IPS-20b (cell line): ENCODE measurements around the gene AFAP1.

ENCODE experiments used
- H3K27ac ChIP-seq: one replicate; pipeline ENCODE4 v1.5.1; 2013; ENCODE audit warnings: low read length
- H3K27me3 ChIP-seq: 2 replicates; pipeline ENCODE4 v1.6.1; 2013; ENCODE audit warnings: mild to moderate bottlenecking, low read length, inconsistent platforms; ENCODE audit not compliant: insufficient read depth
- H3K36me3 ChIP-seq: 2 replicates; pipeline ENCODE4 v1.6.1; 2013; ENCODE audit warnings: low read depth, mild to moderate bottlenecking, inconsistent platforms, low read length, moderate library complexity; ENCODE audit not compliant: insufficient read depth
- H3K4me1 ChIP-seq: 2 replicates; pipeline ENCODE4 v1.6.1; 2013; ENCODE audit warnings: mild to moderate bottlenecking, control low read depth, inconsistent platforms, low read length, moderate library complexity; ENCODE audit not compliant: insufficient read depth
- H3K4me3 ChIP-seq: 2 replicates; pipeline ENCODE4 v1.5.1; 2013; ENCODE audit warnings: mild to moderate bottlenecking, low read length, inconsistent platforms
- H3K9ac ChIP-seq: 2 replicates; pipeline ENCODE4 v1.6.1; 2013; ENCODE audit warnings: low read depth, mild to moderate bottlenecking, inconsistent platforms, low read length, moderate library complexity
- H3K9me3 ChIP-seq: 2 replicates; pipeline ENCODE4 v1.6.1; 2013; ENCODE audit warnings: mild to moderate bottlenecking, low read depth, low read length, inconsistent platforms; ENCODE audit not compliant: insufficient read depth

The AFAP1 gene

GRCh38 chr4:7864685-7865084, 75.0 kb downstream of the AFAP1 start:
- Histone ChIP-seq H3K27me3 (no peaks in the 10 kb centered on the region), H3K9me3 (peaks cover 2% of the 10 kb centered on the region; the same call in 1 of the 2 replicates), H3K27ac (no peak overlapping the region), H3K36me3 (peaks cover 12% of the 10 kb centered on the region), H3K4me3 (no peak overlapping the region), H3K4me1 (peaks cover 24% of the 10 kb centered on the region), H3K9ac (no peak overlapping the region)

DNA sequence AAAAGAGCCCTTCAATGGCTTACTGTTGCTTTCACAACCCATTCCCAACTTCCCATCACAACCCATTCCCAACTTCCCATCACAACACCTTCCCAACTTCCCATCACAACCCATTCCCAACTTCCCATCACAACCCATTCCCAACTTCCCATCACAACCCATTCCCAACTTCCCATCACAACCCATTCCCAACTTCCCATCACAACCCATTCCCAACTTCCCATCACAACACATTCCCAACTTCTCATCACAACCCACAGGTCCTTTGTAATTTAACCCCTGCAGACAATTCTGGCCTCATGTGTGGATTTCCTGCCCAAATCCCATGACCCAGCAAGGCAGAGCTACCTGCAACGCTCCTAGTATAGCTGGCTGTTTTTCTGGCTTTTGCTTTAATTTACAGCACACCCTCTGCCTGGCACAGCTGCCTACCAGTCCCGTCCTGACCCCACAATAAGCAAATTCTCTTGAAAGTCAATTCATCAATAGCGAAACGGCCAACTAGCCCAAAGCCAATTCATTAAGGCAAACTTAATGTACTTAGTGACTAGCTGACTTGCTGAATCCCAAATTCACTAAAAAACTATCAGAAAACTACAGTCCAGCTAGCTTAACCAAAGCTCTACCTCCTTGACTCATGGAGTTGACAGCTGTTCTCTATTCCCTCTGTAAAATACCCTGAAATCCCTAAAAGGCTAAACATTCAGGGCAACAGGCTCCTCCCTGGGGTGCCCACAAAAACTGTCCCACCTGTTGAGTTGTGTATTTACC, 75.6 kb downstream of the AFAP1 start:
- no peak overlapping the region for H3K27ac ChIP-seq

GRCh38 chr4:7862561-7863192, 77.0 kb downstream of the AFAP1 start:
- peaks cover 6% of the 10 kb centered on the region; the same call in 1 of the 2 replicates for H3K36me3 ChIP-seq
- H3K9ac ChIP-seq = no peak overlapping the region
- peak overlapping the region; percentile 2 for H3K27ac ChIP-seq
- H3K27me3 ChIP-seq = no peaks in the 10 kb centered on the region
- H3K9me3 ChIP-seq = peaks cover 2% of the 10 kb centered on the region; the same call in 1 of the 2 replicates
- peaks cover 22% of the 10 kb centered on the region for H3K4me1 ChIP-seq
- no peak overlapping the region for H3K4me3 ChIP-seq

More for the DNA sequence above, 75.6 kb downstream of the AFAP1 start:
- Histone ChIP-seq H3K36me3 (peaks cover 12% of the 10 kb centered on the region), H3K27me3 (no peaks in the 10 kb centered on the region), H3K9ac (no peak overlapping the region), H3K9me3 (peaks cover 2% of the 10 kb centered on the region; the same call in 1 of the 2 replicates), H3K4me3 (no peak overlapping the region), H3K4me1 (peaks cover 24% of the 10 kb centered on the region)

DNA sequence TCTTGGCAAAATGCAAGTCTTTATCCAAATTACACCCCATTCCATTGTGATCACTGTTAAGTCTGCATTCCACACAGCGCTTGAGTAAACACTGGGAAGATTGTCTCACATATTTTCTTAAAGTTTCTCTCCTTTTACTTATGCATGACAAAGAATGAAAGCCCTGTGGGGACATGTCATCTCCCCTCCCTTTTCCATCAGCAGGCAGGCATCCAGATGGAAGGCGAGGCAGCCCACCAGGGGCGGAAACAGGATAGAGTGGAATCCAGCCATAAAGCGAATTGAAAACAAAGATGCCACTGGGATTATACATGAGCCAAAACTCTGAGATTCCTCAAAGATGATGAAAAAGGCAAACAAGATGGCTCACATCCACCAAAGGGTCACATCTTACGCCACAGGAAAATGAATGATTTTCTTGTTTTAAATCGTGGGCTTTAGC, 78.2 kb downstream of the AFAP1 start:
- peaks cover 22% of the 10 kb centered on the region for H3K4me1 ChIP-seq
- H3K9ac ChIP-seq = peak overlapping the region; percentile 9; the same call in 1 of the 2 replicates
- H3K36me3 ChIP-seq = no peaks in the 10 kb centered on the region
- no peaks in the 10 kb centered on the region for H3K27me3 ChIP-seq
- peak overlapping the region; percentile 37; the same call in 1 of the 2 replicates for H3K4me3 ChIP-seq
- H3K9me3 ChIP-seq = peaks cover 2% of the 10 kb centered on the region; the same call in 1 of the 2 replicates
- no peak overlapping the region for H3K27ac ChIP-seq

DNA sequence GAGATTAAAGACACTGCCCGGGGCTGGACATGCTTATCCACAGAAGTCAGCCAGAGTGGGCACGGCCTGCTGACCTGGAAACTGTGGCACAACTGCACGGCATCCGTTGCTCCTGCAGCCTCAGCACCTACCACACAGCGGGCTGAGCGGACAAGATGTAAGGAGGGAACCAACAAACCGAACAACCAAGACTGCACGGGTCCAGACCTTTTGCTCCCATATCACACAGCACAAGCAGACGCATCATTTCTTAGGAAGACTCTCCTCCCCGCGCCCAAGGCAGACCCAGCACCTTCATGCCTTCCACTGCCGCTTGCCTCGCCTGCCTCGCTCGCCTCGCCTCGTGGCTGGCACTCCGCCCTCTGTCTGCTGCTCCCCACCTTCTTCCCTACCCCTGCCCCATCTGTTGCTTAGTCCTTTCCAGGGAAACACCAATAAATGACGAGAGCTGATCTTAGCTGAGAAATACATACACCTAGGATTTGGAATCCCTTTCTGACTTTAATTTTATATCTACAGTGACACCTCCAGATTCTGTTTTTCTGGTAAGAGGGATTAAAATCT, 79.0 kb downstream of the AFAP1 start:
- Histone ChIP-seq H3K4me1 (peaks cover 22% of the 10 kb centered on the region), H3K36me3 (no peaks in the 10 kb centered on the region), H3K27me3 (no peaks in the 10 kb centered on the region), H3K4me3 (peak overlapping the region; percentile 37; the same call in 1 of the 2 replicates), H3K9me3 (peaks cover 2% of the 10 kb centered on the region; the same call in 1 of the 2 replicates), H3K27ac (no peak overlapping the region), H3K9ac (peak overlapping the region; percentile 9; the same call in 1 of the 2 replicates)

DNA sequence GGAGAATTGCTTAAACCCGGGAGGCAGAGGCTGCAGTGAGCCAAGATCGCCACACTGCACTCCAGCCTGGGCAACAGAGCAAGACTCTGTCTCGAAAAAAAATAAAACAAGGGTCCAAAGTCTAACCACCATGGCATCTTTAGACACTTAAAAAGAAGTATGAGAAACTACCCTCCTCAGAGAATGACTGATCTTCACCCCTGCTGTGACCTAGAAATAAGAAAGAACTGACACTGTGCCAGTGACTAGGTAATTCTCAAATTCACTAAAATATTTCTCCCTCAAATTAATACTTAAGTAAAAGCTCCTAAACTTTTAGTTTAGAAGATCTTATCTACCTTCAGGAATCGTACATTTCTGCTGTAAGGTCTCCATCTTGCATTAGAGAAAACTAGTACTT, 80.3 kb downstream of the AFAP1 start:
- no peak overlapping the region for H3K27ac ChIP-seq
- 0 out of 2 replicates have a peak, but pooled peaks cover 3% of the 10 kb centered on the region for H3K36me3 ChIP-seq
- H3K9ac ChIP-seq = no peak overlapping the region
- no peaks in the 10 kb centered on the region for H3K27me3 ChIP-seq
- H3K9me3 ChIP-seq = peaks cover 2% of the 10 kb centered on the region; the same call in 1 of the 2 replicates
- peaks cover 22% of the 10 kb centered on the region for H3K4me1 ChIP-seq
- H3K4me3 ChIP-seq = no peak overlapping the region

GRCh38 chr4:7858498-7858897, 81.2 kb downstream of the AFAP1 start:
- no peak overlapping the region for H3K27ac ChIP-seq
- peaks cover 22% of the 10 kb centered on the region for H3K4me1 ChIP-seq
- H3K9ac ChIP-seq = no peak overlapping the region
- no peak overlapping the region for H3K4me3 ChIP-seq
- H3K27me3 ChIP-seq = no peaks in the 10 kb centered on the region
- H3K9me3 ChIP-seq = no peaks in the 10 kb centered on the region
- H3K36me3 ChIP-seq = peaks cover 8% of the 10 kb centered on the region; the same call in 1 of the 2 replicates

DNA sequence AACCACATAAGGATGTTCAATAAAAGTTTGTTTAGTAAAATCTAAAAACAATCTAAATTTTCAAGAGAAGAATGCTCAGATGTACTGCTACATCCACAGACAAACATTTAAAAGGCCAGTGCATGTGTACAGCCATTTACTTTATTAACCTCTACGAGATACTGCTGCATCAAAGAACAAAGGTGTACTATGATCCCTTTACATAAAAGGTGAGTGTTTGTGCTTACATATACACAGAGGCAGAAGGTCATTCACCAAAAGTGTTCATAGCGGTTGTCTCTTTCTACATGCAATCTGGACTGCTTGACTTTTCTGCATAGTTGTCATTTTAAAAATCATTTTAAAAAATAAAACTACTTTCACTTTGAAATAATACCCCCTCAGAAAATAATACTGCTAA, 81.7 kb downstream of the AFAP1 start:
- peaks cover 8% of the 10 kb centered on the region; the same call in 1 of the 2 replicates for H3K36me3 ChIP-seq
- no peak overlapping the region for H3K9ac ChIP-seq
- no peak overlapping the region for H3K27ac ChIP-seq
- peaks cover 18% of the 10 kb centered on the region for H3K4me1 ChIP-seq
- H3K9me3 ChIP-seq = no peaks in the 10 kb centered on the region
- no peak overlapping the region for H3K4me3 ChIP-seq
- H3K27me3 ChIP-seq = no peaks in the 10 kb centered on the region

DNA sequence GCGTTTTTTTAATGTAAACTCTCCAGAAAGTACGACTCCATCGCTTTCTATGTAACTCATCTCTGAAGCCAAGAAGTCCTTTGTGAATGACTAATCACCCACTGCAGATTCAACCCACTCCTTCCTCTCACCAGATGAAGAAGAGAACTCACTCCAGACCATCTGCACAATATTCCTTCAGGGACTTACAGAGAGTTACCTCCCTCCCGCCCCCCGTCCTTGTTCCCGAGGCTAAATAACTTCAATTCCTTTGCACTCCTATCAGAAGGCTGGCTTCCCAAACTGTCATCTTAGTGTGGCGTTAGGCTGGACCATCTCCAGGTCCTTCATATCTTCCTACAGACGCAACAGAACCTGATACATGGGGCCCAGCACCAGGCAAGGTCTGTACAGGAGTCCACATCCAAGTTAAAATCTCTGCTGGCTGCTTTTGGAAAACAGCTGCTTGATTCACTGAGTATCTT, 82.4 kb downstream of the AFAP1 start:
- peaks cover 12% of the 10 kb centered on the region for H3K4me1 ChIP-seq
- H3K4me3 ChIP-seq = no peak overlapping the region
- no peaks in the 10 kb centered on the region for H3K27me3 ChIP-seq
- H3K36me3 ChIP-seq = peaks cover 8% of the 10 kb centered on the region; the same call in 1 of the 2 replicates
- H3K9ac ChIP-seq = no peak overlapping the region
- H3K9me3 ChIP-seq = no peaks in the 10 kb centered on the region
- H3K27ac ChIP-seq = no peak overlapping the region

- Histone ChIP-seq H3K36me3 (peaks cover 8% of the 10 kb centered on the region; the same call in 1 of the 2 replicates), H3K4me3 (no peak overlapping the region), H3K27ac (no peak overlapping the region), H3K9me3 (no peaks in the 10 kb centered on the region), H3K27me3 (no peaks in the 10 kb centered on the region), H3K4me1 (no peaks in the 10 kb centered on the region), H3K9ac (no peak overlapping the region)
Measured at GRCh38 chr4:7855731-7856130, 83.9 kb downstream of the AFAP1 start.

- no peaks in the 10 kb centered on the region for H3K4me1 ChIP-seq
- no peaks in the 10 kb centered on the region for H3K9me3 ChIP-seq
- no peak overlapping the region for H3K4me3 ChIP-seq
- peaks cover 8% of the 10 kb centered on the region; the same call in 1 of the 2 replicates for H3K36me3 ChIP-seq
- no peak overlapping the region for H3K9ac ChIP-seq
- H3K27ac ChIP-seq = no peak overlapping the region
- no peaks in the 10 kb centered on the region for H3K27me3 ChIP-seq
Measured at GRCh38 chr4:7854697-7855370, 84.8 kb downstream of the AFAP1 start.
